Chondrocyte (in vitro differentiated cells): ENCODE results near the gene PAX5. TPM values are rescaled to one million over a fixed set of nuclear protein-coding genes. Genes with fewer than 3 reads are reported as not detected.

ENCODE experiments used
- DNase-seq: peaks from one replicate; pipeline ENCODE4 v3.0.0; 2021; ENCODE audit warnings: mixed read lengths, low spot score
- H3K27ac Mint-ChIP-seq: one replicate; pipeline ENCODE4 v1.8.0; 2021; ENCODE audit warnings: mild to moderate bottlenecking, moderate library complexity, mixed read lengths; ENCODE audit not compliant: unreplicated experiment
- H3K27me3 Mint-ChIP-seq: 2 replicates; pipeline ENCODE4 v1.8.0; 2021; ENCODE audit warnings: low read depth, mixed read lengths
- H3K36me3 Mint-ChIP-seq: 2 replicates; pipeline ENCODE4 v1.8.0; 2021; ENCODE audit warnings: low read depth, mixed read lengths
- H3K4me1 Mint-ChIP-seq: 2 replicates; pipeline ENCODE4 v1.8.0; 2021; ENCODE audit warnings: low read depth, mild to moderate bottlenecking, mixed read lengths
- H3K4me3 Mint-ChIP-seq: one replicate; pipeline ENCODE4 v1.8.0; 2021; ENCODE audit warnings: mild to moderate bottlenecking, moderate library complexity, mixed read lengths; ENCODE audit not compliant: unreplicated experiment
- H3K9me3 Mint-ChIP-seq: 2 replicates; pipeline ENCODE4 v1.8.0; 2021; ENCODE audit warnings: low read depth, mixed read lengths
- CTCF ChIP-seq: fragments of 200-600 bp; sonication (generic); IDR thresholded peaks from 2 replicates; pipeline ENCODE4 v1.5.0; 2021; ENCODE audit warnings: antibody characterized with exemption, mild to moderate bottlenecking, moderate library complexity
- total RNA-seq: library from RNA; stranded (reverse); gene quantifications from 3 replicates; pipeline ENCODE4 v1.2.1, GENCODE V29; 2021

PAX5 gene
- total RNA-seq, 1 donor from 2014 or later = not detected

- H3K27me3 Mint-ChIP-seq = peaks cover 79% of the 10 kb centered on the region
Measured at GRCh38 chr9:36896296-36896695, 137.8 kb downstream of the PAX5 start.

GRCh38 chr9:36895744-36896260 is 138.3 kb downstream of the PAX5 start:
- H3K4me1 Mint-ChIP-seq = no peaks in the 10 kb centered on the region
- no peak overlapping the region for H3K4me3 Mint-ChIP-seq
- H3K27me3 Mint-ChIP-seq = peaks cover 76% of the 10 kb centered on the region
- no peak overlapping the region for H3K27ac Mint-ChIP-seq
- DNase-seq = no peak
- no peaks in the 10 kb centered on the region for H3K36me3 Mint-ChIP-seq
- H3K9me3 Mint-ChIP-seq = no peaks in the 10 kb centered on the region
- TF ChIP-seq CTCF = no peak

More at GRCh38 chr9:36896296-36896695, 137.8 kb downstream of the PAX5 start:
- H3K4me3 Mint-ChIP-seq = no peak overlapping the region
- no peaks in the 10 kb centered on the region for H3K9me3 Mint-ChIP-seq
- H3K27ac Mint-ChIP-seq = no peak overlapping the region
- DNase-seq = no peak
- no peaks in the 10 kb centered on the region for H3K4me1 Mint-ChIP-seq
- no peaks in the 10 kb centered on the region for H3K36me3 Mint-ChIP-seq
- TF ChIP-seq CTCF = no peak

GRCh38 chr9:36894695-36895310 is 139.3 kb downstream of the PAX5 start:
- H3K27me3 Mint-ChIP-seq = peaks cover 74% of the 10 kb centered on the region
- H3K36me3 Mint-ChIP-seq = no peaks in the 10 kb centered on the region
- no peak for TF ChIP-seq CTCF
- no peaks in the 10 kb centered on the region for H3K9me3 Mint-ChIP-seq
- H3K4me1 Mint-ChIP-seq = no peaks in the 10 kb centered on the region
- H3K27ac Mint-ChIP-seq = no peak overlapping the region
- no peak overlapping the region for H3K4me3 Mint-ChIP-seq
- no peak for DNase-seq

- H3K27ac Mint-ChIP-seq = no peak overlapping the region
- no peaks in the 10 kb centered on the region for H3K36me3 Mint-ChIP-seq
- no peak for DNase-seq
- no peak overlapping the region for H3K4me3 Mint-ChIP-seq
- TF ChIP-seq CTCF = no peak
- peaks cover 72% of the 10 kb centered on the region for H3K27me3 Mint-ChIP-seq
- no peaks in the 10 kb centered on the region for H3K4me1 Mint-ChIP-seq
- no peaks in the 10 kb centered on the region for H3K9me3 Mint-ChIP-seq
Measured at GRCh38 chr9:36893911-36894310, 140.2 kb downstream of the PAX5 start.

DNA sequence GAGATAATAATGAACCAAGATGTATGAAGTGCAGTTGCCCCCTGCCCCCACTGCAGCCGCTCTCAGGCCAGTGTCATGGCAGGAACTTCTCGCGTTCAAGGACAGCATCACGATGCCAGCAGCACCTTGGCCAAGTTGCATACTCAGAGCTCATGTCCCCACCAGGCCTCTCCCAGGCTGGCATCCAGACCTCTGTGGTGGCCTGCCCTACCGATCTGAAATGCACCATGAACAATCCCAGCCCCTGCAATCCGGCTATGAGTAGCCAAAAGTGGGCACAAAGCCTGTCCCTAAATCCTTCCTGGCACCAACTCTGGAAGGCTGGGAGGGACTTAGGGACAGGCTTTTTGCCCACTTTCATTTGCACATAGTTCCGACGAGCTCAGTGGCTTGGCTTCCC is 140.9 kb downstream of the PAX5 start:
- Mint-ChIP-seq H3K27ac (no peak overlapping the region), H3K27me3 (peaks cover 72% of the 10 kb centered on the region), H3K4me3 (no peak overlapping the region)

More for the DNA sequence above, 140.9 kb downstream of the PAX5 start:
- TF ChIP-seq CTCF = no peak
- H3K4me1 Mint-ChIP-seq = no peaks in the 10 kb centered on the region
- no peaks in the 10 kb centered on the region for H3K9me3 Mint-ChIP-seq
- no peak for DNase-seq
- no peaks in the 10 kb centered on the region for H3K36me3 Mint-ChIP-seq
